Activated B cell treated with CpG ODN at 0.5 μM for 24 hours (primary cell): ENCODE measurements around the gene PRKAR1B. TPM values are rescaled to one million over a fixed set of nuclear protein-coding genes. Genes with fewer than 3 reads are reported as not detected.

Source experiments
- ATAC-seq: fragments of 200-7000 bp; cut with Tn5 transposase; one replicate; pipeline ENCODE4 v1.10.0; 2021; ENCODE audit warnings: low read depth, mild to moderate bottlenecking, moderate library complexity
- CTCF ChIA-PET: fragments of 350-600 bp; sonication (Branson Sonifier 250); formaldehyde crosslinking; loops from one replicate; lab custom pipeline; 2021; ENCODE audit warnings: antibody characterized with exemption; lab: Charles Lee
- POLR2A ChIA-PET: fragments of 350-600 bp; sonication (Branson Sonifier 250); formaldehyde crosslinking; loops from one replicate; lab custom pipeline; 2021; ENCODE audit warnings: antibody characterized with exemption; lab: Charles Lee
- DNase-seq: peaks from one replicate; pipeline ENCODE4 v3.0.0; 2022
- H3K27ac Mint-ChIP-seq: one replicate; pipeline ENCODE4 v1.8.0; 2020; ENCODE audit warnings: mixed read lengths
- H3K27me3 Mint-ChIP-seq: one replicate; pipeline ENCODE4 v1.8.0; 2021; ENCODE audit warnings: mixed read lengths
- H3K36me3 Mint-ChIP-seq: one replicate; pipeline ENCODE4 v1.8.0; 2021; ENCODE audit warnings: low read depth, mixed read lengths
- H3K4me1 Mint-ChIP-seq: one replicate; pipeline ENCODE4 v1.8.0; 2021; ENCODE audit warnings: mixed read lengths
- H3K4me3 Mint-ChIP-seq: one replicate; pipeline ENCODE4 v1.8.0; 2020; ENCODE audit warnings: mild to moderate bottlenecking, mixed read lengths
- H3K9me3 Mint-ChIP-seq: one replicate; pipeline ENCODE4 v1.8.0; 2020; ENCODE audit warnings: mixed read lengths
- intact Hi-C: fragments of 100-400 bp; cut with micrococcal nuclease; formaldehyde crosslinking; loops from one replicate; pipeline ENCODE4 v1.15.1; 2024
- total RNA-seq: library from RNA; stranded (reverse); gene quantifications from 2 replicates; pipeline ENCODE4 v1.2.3, GENCODE V29; 2022
- TF ChIP-seq, protein P1 (sequence below): fragments of 200-600 bp; IDR thresholded peaks from one replicate; pipeline ENCODE4 v1.8.0; 2022; ENCODE audit warnings: antibody characterized with exemption, mild to moderate bottlenecking

PRKAR1B gene
- total RNA-seq, 1 donor from 2014 or later, result 17.5 TPM

GRCh38 chr7:523347-524336 is 203.4 kb downstream of the PRKAR1B start:
- POLR2A ChIA-PET, result no interaction called here
- Mint-ChIP-seq H3K27me3 (peaks cover under 1% of the 10 kb centered on the region), H3K27ac (no peak overlapping the region), H3K4me3 (no peak overlapping the region), H3K4me1 (peaks cover 18% of the 10 kb centered on the region), H3K36me3 (no peaks in the 10 kb centered on the region), H3K9me3 (no peaks in the 10 kb centered on the region)
- CTCF ChIA-PET, result no interaction called here
- intact Hi-C loops, result loop anchor here (2.0 to 10.0 kb wide), 3 partner anchors 77 to 351 kb away; partner anchors contain the start of gene GET4
- no peak for DNase-seq
- ATAC-seq, result no peak
- TF ChIP-seq, protein P1, sequence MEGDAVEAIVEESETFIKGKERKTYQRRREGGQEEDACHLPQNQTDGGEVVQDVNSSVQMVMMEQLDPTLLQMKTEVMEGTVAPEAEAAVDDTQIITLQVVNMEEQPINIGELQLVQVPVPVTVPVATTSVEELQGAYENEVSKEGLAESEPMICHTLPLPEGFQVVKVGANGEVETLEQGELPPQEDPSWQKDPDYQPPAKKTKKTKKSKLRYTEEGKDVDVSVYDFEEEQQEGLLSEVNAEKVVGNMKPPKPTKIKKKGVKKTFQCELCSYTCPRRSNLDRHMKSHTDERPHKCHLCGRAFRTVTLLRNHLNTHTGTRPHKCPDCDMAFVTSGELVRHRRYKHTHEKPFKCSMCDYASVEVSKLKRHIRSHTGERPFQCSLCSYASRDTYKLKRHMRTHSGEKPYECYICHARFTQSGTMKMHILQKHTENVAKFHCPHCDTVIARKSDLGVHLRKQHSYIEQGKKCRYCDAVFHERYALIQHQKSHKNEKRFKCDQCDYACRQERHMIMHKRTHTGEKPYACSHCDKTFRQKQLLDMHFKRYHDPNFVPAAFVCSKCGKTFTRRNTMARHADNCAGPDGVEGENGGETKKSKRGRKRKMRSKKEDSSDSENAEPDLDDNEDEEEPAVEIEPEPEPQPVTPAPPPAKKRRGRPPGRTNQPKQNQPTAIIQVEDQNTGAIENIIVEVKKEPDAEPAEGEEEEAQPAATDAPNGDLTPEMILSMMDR, result no peak

GRCh38 chr7:522951-523314 is 204.1 kb downstream of the PRKAR1B start:
- ChIA-PET CTCF (no interaction called here), POLR2A (interaction anchor here (0.6 kb wide), 1 partner anchor 81 kb away, joined by 3 read pairs; no protein-coding TSS in a partner anchor)
- Mint-ChIP-seq H3K36me3 (no peaks in the 10 kb centered on the region), H3K9me3 (no peaks in the 10 kb centered on the region), H3K4me1 (peaks cover 23% of the 10 kb centered on the region), H3K27me3 (peaks cover 4% of the 10 kb centered on the region), H3K27ac (no peak overlapping the region), H3K4me3 (no peak overlapping the region)
- DNase-seq (no peak), ATAC-seq (no peak)
- TF ChIP-seq, protein P1, result no peak
- intact Hi-C loops, result loop anchor here (1.0 to 10.0 kb wide), 4 partner anchors 78 to 352 kb away; partner anchors contain the start of genes DNAAF5 and GET4

DNA sequence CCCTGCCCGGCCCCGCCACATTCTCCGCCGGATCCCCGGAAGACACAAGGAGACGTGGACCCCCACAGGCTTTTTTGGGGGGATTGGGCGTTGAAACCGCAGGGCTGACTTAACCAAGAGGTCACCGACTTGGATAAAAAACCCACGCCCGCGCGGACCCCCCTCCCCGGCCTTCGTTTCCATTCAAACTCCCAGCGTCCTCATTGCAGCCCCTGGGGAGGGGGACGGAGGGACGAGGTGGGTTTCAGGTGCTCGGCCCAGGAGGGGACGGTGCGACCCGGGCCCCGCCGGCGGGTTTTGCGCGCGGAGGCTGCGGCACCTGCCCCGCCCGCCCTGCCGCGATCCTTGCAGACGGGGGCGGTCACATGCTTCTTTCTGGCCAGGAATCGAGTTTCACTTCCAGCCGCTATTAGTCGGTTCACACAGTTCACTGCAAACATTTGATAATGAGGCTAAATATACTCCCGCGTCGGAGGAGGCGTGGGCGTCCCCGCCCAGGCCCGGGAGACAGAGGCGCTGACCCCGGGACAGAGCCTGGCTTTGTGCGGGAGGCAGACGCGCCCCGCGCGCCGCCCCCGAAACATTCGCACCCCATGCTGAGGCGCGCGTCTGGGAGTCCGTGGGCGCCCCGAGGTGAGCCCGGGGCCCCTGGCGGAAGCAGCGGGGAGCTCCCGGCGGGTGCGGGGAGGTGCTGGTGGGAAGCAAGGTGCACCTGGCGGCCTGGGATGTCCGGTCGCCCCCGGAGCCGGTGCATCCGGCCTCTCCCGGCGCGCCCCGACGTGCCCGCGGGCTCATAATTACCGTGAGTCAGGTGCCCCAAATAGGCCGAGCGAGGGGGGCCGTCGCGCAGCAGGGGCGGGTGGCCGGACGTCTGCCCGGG is 204.8 kb downstream of the PRKAR1B start:
- peaks cover 27% of the 10 kb centered on the region for H3K4me1 Mint-ChIP-seq
- POLR2A ChIA-PET, result interaction anchor here (0.5 to 0.6 kb wide), 2 partner anchors 82 to 124 kb away, joined by 3 to 7 read pairs; no protein-coding TSS in a partner anchor
- ATAC-seq (peak; percentile 49), DNase-seq (peak; percentile 46)
- no peaks in the 10 kb centered on the region for H3K36me3 Mint-ChIP-seq
- H3K27me3 Mint-ChIP-seq, result peaks cover 5% of the 10 kb centered on the region
- no peak overlapping the region for H3K27ac Mint-ChIP-seq
- TF ChIP-seq, protein P1, result no peak
- H3K4me3 Mint-ChIP-seq, result peak overlapping the region; percentile 69
- H3K9me3 Mint-ChIP-seq, result no peaks in the 10 kb centered on the region
- intact Hi-C loops, result loop anchor here (1.0 to 10.0 kb wide), 4 partner anchors 78 to 352 kb away; partner anchors contain the start of genes DNAAF5 and GET4
- CTCF ChIA-PET, result no interaction called here

- Mint-ChIP-seq H3K27me3 (peaks cover 5% of the 10 kb centered on the region), H3K27ac (no peak overlapping the region), H3K36me3 (no peaks in the 10 kb centered on the region), H3K9me3 (no peaks in the 10 kb centered on the region), H3K4me1 (peaks cover 27% of the 10 kb centered on the region), H3K4me3 (peak overlapping the region; percentile 69)
- ATAC-seq (peak; percentile 39), DNase-seq (peak; percentile 48)
- ChIA-PET POLR2A (interaction anchor here (0.5 to 1.1 kb wide), 2 partner anchors 83 to 123 kb away, joined by 4 to 7 read pairs; no protein-coding TSS in a partner anchor), CTCF (no interaction called here)
- intact Hi-C loops, result loop anchor here (1.0 to 10.0 kb wide), 4 partner anchors 79 to 353 kb away; partner anchors contain the start of genes DNAAF5 and GET4
- TF ChIP-seq, protein P1, result no peak
These were observed 205.6 kb downstream of the PRKAR1B start for GRCh38 chr7:521221-522070.
